ENCODE data around the gene PKD2.

- TF ChIP-seq CTCF (IDR thresholded peaks at IDR 0.05) = no peak
- TF ChIP-seq EZH2 (IDR thresholded peaks at IDR 0.05; ENCODE audit: borderline replicate concordance, insufficient read depth, low read depth, low read length, poor library complexity, severe bottlenecking) = no peak
Observed at GRCh38 chr4:88018466-88018865, 11.0 kb downstream of the PKD2 start.
